HL-60/S4 treated with phorbol 12-myristate 13-acetate at 8.2 ng/mL for 4 days and 3 days (cell line): Measurements from ENCODE around the gene CFAP299.

Experiments
- in situ Hi-C: fragments of 300-500 bp; cut with MboI; formaldehyde crosslinking; loops from 2 replicates; pipeline ENCODE4 v1.15.0; 2022; ENCODE audit warnings: low sequenced_read_pairs

The CFAP299 gene

DNA sequence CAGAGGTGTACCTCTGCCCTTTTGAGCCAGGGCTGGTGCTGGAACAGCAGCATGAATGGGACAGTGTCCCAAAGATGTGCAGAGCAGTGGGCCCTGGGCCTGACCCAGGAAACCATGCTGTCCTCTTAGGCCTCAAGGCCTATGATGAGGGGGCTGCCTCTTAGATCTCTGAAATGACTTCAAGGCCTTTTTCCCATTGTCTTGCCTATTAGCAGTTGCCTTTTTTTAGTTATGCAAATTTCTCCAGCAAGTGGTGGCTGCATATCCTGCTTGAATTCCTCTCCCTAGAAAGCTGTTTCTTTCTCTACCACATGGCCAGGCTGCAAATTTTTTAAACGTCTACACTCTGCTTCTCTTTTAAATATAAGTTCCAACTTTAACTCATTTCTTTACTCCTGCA lies 160.3 kb downstream of the CFAP299 start:
- in situ Hi-C loops, result no loop called here

DNA sequence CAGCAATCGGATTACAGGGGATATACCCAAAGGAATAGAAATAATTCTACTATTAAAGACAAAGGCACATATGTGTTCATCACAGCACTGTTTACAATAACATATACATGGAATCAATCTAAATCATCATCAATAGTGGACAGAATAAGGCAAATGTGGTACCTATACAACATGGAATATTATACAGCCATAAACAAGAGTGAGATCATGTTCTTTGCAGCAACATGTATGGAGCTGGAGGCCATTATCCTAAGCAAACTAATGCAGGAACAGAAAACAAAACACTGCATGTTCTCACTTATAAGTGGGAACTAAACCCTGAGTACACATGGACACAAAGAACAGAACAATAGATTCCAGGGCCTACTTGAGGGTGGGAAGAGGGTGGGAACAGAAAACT lies 163.2 kb downstream of the CFAP299 start:
- in situ Hi-C loops, result no loop called here

DNA sequence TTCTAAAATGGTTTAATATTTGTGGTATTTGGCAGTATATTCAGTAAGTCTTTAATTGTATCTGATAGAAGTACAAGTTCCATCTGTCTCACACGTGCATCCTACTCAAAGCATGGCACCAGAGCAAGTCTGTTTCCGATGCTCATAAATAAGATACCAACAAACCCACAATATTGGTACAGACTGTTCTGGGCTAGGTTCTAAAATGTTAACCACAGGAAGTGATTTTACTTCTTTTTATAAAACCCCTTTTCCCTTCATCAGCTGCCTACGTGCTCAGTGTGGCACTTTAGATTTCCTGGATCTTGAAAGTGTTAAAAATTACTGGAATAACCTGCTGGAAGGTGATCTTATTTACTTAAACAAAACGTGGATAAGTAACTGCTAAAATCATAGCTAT lies 165.1 kb downstream of the CFAP299 start:
- in situ Hi-C loops, result no loop called here

DNA sequence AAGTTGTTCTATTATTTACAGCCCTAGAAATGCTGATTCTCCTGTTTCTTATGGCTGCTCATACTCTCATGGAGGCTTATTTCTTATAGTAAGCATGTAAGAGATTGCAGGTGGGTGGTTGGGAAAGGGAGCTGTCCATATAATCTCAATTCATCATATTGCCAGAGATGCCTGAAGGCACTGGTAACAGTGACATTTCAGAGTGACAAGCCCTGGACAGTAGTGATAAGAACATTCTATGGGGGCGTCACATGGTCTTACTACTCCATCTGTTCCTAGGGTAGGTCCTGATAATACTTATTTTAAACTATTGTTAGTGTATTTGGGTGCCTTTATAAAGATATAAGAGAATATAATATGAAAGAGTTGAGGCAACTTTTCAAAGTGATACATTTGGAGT lies 171.5 kb downstream of the CFAP299 start:
- in situ Hi-C loops, result no loop called here

DNA sequence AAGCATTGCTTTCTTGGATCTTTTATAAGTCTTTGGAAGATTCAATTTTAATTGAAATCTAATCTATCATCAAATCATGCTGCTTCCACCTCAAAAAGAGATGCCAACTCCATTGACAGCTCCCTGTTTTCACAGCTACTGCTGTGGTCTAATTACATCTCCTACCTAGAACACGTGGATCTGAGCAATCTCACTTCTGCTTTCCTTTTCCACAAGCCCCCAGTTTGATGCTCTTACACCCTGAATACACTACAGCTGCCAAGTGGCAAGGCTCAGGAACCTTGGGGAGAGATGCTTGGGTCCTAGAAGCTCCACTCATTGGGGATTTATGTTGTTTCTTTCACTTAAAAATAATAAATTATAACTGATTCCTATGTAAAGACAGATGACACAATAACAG lies 172.0 kb downstream of the CFAP299 start:
- in situ Hi-C loops, result no loop called here

DNA sequence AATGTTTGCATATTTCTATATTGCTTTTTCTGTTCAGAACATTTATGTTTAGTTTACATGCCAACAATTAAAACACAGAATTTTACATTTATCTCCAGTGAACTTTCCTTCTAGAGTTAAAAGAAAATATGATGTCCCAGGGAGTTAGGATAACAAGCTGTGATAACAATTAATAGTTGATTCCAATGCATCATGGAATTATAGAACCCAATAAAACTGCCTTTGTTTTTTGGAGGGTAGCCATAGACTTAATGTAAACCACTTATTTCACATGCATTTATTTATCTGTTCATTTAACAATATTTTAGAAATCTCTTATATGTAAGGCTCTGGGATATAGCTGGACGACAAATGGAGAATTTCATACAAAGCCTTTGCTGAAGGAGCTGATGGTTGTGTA lies 180.0 kb downstream of the CFAP299 start:
- in situ Hi-C loops, result no loop called here

DNA sequence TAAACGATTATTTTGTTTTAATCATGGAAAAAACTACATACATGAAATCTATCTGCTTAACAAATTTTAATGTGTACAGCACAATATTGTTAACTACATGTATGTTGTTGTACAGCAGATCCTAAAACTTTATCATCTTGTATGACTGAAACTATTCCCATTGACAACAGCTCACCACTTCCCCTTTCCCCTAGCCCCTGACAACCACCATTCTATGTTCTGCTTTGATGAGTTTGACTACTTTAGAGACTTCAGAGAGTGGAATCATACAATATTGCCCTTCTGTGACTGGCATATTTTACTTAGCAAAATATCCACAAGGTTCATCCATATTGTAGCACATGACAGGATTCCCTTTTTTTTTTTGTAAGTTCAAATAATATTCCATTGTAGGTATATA lies 185.9 kb downstream of the CFAP299 start:
- in situ Hi-C loops, result no loop called here

DNA sequence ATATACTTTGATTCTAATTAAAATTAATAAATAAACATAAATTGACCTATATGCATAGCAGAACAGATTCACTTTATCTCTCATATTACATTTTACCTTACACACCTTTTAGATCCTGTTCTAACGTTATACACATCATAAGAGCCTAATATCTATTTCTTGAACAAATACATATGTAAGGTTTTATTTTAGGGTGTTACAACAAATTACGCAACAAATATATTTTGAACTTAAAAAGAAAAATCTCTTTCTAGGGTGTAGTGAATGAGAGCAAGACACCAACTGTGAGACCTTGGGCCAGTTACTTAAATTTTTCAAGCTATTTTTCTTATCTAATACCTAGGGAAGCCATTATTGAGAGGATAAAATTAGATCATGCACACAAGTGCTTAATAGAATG lies 191.2 kb downstream of the CFAP299 start:
- in situ Hi-C loops, result no loop called here

DNA sequence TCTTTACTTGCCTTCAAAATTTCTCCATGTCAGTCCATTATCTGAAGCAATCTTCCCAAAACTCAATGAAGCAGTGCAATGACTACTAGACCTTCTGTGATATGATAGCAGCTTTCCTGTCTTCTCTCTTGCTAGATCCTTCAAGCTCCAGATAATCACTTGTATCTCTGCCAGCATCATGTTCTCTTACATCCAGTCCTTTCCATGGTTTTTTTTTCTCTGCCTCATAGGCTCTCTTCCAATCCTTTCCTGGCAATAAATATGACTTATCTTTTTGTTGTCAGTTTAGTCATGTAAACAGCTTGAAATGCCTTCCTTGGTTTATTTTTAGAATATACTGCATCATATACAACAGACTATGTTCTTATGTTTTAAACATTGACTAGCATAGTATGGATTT lies 193.5 kb downstream of the CFAP299 start:
- in situ Hi-C loops, result no loop called here

DNA sequence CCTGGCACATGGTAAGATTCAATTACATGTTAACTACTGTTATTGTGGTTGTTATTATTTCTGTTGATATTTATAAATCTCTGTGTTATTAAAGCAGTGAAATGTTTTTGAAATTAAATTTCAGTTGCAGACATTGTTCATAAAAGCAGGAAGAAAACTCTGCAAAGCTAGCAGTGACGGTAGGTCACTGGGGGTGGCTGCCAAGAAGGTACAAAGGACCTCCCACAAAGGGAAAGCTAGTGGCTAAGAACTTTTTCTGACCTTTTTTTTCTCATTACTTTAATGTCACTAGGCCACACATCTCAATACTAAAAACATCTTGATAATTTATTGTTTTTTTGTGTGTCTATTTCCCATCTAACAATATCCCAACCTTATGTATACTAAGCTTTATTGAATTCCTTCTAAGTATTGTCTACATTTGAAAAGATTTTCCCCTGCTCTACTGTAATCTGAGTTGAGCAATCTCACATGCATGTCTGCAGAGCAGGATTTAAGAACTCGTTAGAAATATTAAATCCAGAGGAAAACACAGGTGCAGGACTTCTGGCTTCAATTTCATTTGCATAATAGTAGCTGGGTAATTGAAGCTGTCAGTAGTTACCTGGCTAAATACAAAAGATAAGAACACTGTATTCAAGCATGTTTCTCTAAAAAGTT lies 197.3 kb downstream of the CFAP299 start:
- in situ Hi-C loops, result no loop called here

DNA sequence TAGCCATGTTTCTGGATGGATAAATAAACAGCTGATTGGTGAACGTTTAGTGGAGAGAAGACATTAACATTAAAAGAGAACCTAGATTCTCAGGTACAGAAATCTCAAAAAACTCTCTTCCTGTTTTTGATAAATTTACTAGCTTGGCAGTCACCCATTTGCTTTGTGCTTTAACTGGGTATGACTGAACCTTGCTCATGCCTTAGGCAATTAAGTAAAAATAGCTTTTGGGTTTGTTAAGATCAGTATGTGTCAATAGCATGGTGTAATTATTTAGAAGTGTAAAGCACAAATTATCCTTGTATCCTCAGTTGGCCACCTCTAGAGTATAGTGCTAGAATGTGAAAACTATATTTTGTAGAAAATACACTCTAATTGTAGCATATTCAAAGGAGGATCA lies 200.0 kb downstream of the CFAP299 start:
- in situ Hi-C loops, result no loop called here

DNA sequence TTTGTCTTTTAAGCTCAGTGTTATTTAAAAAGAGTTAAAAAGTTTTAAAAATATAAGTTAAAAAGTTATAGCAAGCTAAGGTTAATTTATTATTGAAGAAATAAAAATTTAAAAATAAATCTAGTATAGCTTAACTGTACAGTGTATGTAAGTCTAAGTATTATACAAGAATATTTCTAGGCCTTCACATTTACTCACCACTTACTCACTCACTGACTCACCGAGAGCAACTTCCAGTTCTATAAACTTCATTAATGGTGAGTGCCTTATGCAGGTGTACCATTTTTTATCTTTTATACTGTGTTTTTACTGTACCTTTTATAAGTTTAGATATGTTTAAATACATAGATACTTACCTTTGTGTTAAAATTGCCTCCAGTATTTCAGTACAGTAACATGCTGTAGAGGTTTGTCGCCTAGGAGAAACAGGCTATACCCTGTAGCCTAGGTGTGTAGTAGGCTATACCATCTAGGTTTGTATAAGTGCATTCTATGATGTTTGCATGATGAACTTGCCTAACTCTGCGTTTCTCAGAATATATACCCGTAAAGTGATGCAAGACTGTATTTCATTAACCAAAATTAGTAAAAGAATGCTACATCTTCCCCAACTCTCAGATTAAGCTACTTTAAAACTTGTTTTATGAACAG lies 202.9 kb downstream of the CFAP299 start:
- in situ Hi-C loops, result no loop called here

DNA sequence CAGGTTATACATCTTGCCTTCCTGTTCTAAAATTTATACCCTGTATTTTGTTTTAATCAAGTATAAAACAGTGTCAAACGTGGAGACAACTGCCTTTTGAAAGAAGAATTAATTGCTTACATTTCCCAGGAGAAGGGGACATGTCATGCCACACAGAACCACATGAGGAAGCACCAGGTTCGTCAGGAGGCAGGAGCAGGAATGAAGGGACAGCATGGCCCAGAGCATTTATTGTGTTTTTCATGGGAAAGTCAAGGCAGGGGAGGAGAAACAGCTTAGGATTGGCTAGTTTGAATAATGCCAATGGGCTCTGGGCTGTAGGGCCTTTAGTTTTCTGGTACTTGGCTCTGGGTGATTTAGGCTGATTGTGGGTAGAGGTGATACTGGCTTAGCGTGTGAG lies 203.7 kb downstream of the CFAP299 start:
- in situ Hi-C loops, result no loop called here

DNA sequence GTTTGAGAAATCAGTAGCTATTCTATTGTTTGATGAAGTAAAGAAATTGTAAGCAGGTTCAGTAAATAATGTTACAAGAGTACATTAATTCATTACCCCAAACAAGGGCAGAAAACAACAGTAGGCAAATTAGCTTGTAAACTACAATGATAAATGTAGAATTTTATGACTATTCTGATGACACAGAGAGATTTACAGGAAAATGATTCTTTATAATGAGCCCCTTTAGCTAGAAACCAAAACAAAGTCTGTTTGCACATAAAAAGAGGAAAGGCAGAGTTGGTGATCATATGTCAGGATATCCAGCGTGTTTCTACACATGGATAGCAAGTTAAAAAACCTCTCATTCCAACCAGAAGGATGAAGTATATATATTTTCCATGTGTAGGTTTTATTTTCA lies 204.8 kb downstream of the CFAP299 start:
- in situ Hi-C loops, result no loop called here

DNA sequence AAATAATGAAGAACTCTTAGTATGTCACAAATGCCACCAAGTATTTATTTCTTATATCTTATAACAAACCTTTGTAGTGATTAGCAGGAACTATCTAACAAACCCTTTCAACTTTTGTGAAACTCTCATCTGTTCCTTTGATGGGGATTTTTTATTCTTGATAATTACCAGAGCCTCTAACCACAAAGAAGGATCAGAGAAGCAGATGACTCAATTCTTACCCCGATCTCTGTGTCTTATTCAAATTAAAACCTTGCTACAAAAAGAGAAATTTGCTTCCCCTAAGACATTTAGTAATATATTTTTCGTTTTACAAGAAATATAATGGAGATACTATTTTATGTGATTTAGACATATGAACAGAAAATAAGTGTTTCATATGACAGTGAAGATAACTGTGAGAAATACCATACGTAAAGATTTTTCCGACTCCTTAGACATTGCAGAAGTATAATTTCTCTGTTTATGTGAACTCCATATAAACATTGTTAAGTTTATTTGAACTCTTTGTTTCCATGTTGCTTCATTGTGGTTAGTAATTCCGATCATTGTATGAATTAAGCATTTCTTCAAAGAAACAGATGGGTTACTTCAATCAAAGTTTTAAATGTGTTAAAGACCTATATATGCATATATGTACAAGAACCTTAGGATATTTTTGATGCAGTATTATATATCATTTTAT lies 205.4 kb downstream of the CFAP299 start:
- in situ Hi-C loops, result no loop called here

DNA sequence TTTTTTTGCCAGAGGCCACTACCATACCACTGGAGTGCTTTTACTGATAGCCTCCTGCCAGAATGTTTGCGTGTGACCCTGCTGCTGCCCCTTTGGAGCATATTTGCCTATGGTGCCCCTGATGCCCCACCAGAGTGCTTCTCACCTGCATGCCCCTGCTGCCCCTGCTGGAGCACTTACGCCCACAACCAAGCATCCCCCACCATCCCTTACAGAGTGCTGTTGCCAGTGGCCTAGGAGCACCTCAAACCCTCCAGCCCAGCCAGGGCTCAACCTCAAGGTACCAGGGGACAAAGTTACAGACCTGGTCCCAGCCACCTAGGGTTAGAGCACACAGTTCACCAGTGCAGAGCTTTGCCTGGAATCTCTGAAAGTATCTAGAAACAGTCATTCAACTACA lies 207.2 kb downstream of the CFAP299 start:
- in situ Hi-C loops, result no loop called here

DNA sequence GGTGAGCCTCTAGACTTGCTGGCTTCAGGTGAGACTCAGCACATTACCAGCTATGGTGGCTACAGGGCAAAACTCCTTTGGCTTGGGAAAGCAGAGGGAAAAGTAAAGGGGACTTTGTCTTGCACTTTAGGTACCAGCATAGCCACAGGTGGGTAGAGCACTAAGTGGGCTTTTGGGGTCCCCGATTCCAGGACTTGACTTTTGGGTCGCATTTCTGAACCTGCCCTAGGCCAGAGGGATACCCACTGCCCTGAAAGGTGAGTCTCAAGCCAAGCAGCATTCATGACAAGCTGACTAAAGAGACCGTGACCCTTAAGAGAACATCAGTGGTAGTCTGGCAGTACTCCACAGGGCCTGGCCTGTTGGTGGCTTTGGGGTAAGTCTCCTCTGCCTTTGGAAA lies 224.8 kb downstream of the CFAP299 start:
- in situ Hi-C loops, result no loop called here

DNA sequence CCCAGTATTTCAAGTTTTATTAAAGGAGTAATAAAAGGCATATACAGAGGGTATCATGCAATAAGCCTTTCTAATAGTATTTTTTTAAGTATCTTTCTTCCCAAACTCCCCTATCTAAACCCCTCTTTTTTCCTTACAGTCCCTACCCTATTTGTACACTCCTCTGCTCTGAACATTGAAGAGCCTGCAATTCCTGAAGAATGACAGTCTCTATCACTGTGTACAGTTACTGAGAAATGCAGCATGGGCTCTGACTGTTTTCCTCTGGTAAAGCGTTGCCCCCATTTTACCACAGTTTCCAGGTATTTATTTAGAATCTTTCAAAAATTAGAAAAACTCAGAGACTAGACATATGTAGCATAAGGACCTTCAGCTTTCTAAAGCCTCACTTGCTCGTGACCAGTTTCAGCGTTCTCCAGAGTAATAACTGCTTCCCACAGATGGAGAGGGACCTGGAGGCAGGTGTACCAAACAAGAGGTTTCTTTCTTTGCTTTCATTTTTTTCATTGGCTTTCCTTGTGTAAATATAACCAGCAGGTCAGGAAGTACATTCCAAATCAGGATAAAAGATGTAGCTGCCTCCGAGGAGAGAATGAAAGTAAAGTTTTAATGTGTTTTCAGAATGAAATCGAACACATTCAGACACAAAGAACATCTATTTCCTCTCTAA lies 230.8 kb downstream of the CFAP299 start:
- in situ Hi-C loops, result no loop called here

DNA sequence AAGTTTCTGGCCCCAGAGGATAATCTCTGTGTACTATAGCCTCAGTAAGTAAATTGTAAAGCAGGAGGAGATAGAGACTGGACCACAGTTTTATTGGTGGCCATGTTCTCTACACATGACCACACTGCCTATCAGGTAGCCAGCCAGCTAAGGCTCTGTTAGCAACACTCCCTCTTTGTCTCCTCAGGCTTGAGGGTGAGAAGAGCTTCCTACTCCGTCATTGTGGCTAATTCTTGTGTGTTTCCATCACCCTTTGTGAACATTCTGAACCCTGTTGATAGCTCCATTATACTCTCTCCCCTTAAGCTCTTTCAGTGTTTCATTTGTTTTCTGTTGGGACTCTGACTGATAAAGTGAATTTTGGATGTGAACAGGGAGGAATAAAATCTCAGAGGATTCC lies 233.4 kb downstream of the CFAP299 start:
- in situ Hi-C loops, result no loop called here

DNA sequence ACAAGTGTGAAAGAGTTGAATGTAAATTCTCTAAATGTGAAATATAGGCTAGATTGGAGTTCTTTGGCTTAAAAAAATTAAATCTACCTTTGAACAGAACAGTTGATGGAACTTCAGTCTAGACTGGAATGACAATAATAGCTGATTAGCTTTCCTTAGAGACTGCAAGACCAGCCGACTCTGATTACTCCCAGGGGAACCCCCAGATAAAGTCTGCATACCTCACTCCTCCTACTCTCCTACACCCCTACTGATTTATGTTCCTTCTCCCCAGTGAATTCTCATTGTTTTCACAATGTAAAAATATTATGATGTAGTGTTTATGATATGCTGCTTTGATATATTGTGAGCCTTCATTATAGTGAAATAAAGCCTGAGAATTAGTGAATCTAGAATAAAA lies 241.3 kb downstream of the CFAP299 start:
- in situ Hi-C loops, result no loop called here

DNA sequence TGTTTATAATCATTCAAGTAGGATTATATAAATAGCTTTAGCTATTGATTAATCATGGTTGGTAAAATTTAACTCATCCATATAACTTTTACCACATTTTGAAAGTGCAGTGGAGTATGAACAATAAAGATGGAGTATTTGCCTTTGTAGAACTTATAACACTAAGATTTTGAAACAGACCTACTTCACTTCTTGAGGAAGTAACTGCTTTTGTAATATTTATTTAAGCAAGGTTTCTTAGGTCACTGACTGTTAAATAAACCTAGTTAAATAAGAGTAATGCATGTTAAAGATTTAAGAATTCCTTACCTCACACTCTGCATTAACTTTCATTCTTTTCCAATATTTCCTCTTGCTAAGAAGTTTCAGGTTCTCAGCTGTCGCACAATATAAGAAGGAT lies 242.5 kb downstream of the CFAP299 start:
- in situ Hi-C loops, result no loop called here

DNA sequence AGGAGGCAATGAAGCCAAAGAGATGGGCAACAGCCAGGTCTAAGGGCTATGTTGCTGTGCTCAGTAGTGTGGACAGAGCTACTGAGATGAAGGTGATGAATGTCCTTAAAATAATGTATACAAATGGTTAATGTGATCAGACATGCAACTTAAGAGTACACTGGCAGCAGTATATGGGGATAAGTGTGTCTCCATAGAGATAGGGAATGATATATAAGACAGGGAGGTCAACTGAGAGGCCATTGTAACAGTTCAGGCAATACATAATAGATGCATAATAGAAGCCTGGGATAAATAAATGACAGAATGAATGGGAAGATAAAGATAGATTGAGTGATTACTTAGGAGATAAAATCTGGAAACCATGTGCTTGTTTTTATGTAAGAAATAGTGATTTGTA lies 250.0 kb downstream of the CFAP299 start:
- in situ Hi-C loops, result no loop called here
